Measurements from ENCODE around the gene GRM3.

Gene GRM3

GRCh38 chr7:86908948-86909347, 265.2 kb downstream of the GRM3 start:
- no peak for DNase-seq

GRCh38 chr7:86911659-86912058, 267.9 kb downstream of the GRM3 start:
- DNase-seq = no peak

GRCh38 chr7:86913709-86914108, 270.0 kb downstream of the GRM3 start:
- no peak for DNase-seq

Data from effector CD8-positive, alpha-beta T cell (primary cell).